ENCODE measurements around the gene RSF1. TPM values are rescaled to one million over a fixed set of nuclear protein-coding genes. Genes with fewer than 3 reads are reported as not detected.
"Not testable (repeated sequence)": the region's sequence is repeated elsewhere in the genome, so short reads cannot be mapped to it uniquely, and the experiment has no call there.

Gene RSF1, protein sequence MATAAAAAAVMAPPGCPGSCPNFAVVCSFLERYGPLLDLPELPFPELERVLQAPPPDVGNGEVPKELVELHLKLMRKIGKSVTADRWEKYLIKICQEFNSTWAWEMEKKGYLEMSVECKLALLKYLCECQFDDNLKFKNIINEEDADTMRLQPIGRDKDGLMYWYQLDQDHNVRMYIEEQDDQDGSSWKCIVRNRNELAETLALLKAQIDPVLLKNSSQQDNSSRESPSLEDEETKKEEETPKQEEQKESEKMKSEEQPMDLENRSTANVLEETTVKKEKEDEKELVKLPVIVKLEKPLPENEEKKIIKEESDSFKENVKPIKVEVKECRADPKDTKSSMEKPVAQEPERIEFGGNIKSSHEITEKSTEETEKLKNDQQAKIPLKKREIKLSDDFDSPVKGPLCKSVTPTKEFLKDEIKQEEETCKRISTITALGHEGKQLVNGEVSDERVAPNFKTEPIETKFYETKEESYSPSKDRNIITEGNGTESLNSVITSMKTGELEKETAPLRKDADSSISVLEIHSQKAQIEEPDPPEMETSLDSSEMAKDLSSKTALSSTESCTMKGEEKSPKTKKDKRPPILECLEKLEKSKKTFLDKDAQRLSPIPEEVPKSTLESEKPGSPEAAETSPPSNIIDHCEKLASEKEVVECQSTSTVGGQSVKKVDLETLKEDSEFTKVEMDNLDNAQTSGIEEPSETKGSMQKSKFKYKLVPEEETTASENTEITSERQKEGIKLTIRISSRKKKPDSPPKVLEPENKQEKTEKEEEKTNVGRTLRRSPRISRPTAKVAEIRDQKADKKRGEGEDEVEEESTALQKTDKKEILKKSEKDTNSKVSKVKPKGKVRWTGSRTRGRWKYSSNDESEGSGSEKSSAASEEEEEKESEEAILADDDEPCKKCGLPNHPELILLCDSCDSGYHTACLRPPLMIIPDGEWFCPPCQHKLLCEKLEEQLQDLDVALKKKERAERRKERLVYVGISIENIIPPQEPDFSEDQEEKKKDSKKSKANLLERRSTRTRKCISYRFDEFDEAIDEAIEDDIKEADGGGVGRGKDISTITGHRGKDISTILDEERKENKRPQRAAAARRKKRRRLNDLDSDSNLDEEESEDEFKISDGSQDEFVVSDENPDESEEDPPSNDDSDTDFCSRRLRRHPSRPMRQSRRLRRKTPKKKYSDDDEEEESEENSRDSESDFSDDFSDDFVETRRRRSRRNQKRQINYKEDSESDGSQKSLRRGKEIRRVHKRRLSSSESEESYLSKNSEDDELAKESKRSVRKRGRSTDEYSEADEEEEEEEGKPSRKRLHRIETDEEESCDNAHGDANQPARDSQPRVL (N-terminal part only)
- polyA plus RNA-seq (2013, experiment 1 of 4): 92.2 TPM
- 87.5 TPM for polyA plus RNA-seq (2013, experiment 2 of 4)
- polyA plus RNA-seq (2013, experiment 3 of 4): 65.2 TPM
- polyA plus RNA-seq (2013, experiment 4 of 4): 74.9 TPM

DNA sequence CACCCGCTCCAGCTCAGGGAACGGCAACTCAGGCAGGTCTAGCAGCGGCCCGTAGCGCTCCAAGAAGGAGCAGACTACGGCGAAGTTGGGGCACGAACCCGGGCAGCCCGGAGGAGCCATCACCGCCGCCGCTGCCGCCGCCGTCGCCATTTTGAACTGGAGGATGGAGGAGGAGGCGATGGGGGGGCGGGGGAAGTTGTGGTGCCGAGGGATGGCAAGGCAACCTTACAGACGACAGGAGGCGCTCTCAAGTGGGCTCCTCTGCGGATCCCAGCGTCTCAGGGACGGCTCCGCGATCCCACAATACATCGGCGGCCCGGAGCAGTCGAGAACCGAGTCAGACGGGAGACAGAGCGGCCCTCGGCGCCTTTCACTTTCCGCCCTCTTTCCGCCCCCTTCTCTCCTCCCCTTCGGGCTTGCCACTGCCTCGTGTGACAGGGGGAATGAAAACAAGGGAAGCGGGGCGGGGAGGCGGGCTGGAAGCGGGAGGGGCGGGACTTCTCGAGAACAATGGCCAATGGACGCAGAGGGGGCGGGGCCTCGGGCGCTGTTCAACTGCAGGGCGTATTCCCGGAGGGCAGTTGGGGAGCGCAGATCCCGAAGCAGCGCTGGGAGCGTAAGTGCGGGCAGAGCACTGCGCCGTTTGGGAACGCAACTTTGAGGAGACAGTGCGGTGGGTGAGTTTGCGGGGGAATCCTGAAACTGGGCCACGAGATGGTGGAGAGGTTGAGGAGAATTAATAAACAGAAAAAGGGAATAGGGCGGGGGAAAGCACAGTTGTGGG, at the start of gene RSF1, which contains the start of gene AAMDC:
Gene RSF1, minus strand, starts transcription at position 158 of the 784 bp plus-strand sequence. Its CDS starts 8 bp downstream, at position 150.
Gene AAMDC, plus strand, starts transcription at position 580 of the 784 bp plus-strand sequence. CDS start 21,353 bp downstream, outside the sequence.
- H3K27ac ChIP-seq (ENCODE audit: insufficient read depth, low read depth, low read length, poor library complexity, severe bottlenecking): peak within 1 kb of the TSS; percentile 90
- no peaks in the 10 kb centered on the region for H3K9me3 ChIP-seq (ENCODE audit: control insufficient read depth, low read length)
- 0 to 1% methylated on average over 64 of the region's 64 CpGs for WGBS, 2 experiments

DNA sequence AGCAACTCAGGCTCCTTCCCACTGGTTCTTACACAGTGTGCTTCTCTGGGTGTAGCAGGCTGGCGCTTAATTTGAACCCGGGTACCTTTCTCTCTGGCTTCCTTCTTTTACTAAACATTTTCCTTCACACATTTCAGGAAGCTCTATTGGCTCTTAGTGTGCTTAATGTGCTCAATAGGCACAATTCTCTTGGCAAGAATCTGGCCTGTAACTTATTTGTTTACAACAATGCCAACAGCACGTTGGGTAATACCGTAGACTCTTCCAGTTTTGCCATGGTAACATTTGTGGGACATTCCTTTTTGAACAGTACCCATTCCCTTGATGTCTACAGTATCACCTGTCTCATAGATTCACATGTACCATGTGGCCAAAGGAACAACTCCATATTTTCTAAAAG, 48.2 kb upstream of the RSF1 start:
- no peaks in the 10 kb centered on the region for H3K9me3 ChIP-seq (ENCODE audit: control insufficient read depth, low read length)
- no peaks in the 10 kb centered on the region for H3K36me3 ChIP-seq (ENCODE audit: control insufficient read depth, insufficient read depth, low read length)
- no peaks in the 10 kb centered on the region for H3K27me3 ChIP-seq (ENCODE audit: control insufficient read depth, insufficient read depth, low read length, poor library complexity, severe bottlenecking)
- H3K27ac ChIP-seq (ENCODE audit: insufficient read depth, low read depth, low read length, poor library complexity, severe bottlenecking): no peak overlapping the region
- H3K4me1 ChIP-seq (ENCODE audit: control insufficient read depth, insufficient read depth, low read length): no peaks in the 10 kb centered on the region
- no peak overlapping the region for H3K4me3 ChIP-seq (ENCODE audit: insufficient read depth, low read depth, low read length)
- 96 to 99% methylated on average over 4 of the region's 4 CpGs for WGBS, 2 experiments

More for the DNA sequence above, at the start of gene RSF1, which contains the start of gene AAMDC:
- Histone ChIP-seq H3K27me3 (ENCODE audit: control insufficient read depth, insufficient read depth, low read length, poor library complexity, severe bottlenecking) (no peaks in the 10 kb centered on the region), H3K36me3 (ENCODE audit: control insufficient read depth, insufficient read depth, low read length) (peaks cover 2% of the 10 kb centered on the region), H3K4me3 (ENCODE audit: insufficient read depth, low read depth, low read length) (peak within 1 kb of the TSS; percentile 99), H3K4me1 (ENCODE audit: control insufficient read depth, insufficient read depth, low read length) (peaks cover 6% of the 10 kb centered on the region)

DNA sequence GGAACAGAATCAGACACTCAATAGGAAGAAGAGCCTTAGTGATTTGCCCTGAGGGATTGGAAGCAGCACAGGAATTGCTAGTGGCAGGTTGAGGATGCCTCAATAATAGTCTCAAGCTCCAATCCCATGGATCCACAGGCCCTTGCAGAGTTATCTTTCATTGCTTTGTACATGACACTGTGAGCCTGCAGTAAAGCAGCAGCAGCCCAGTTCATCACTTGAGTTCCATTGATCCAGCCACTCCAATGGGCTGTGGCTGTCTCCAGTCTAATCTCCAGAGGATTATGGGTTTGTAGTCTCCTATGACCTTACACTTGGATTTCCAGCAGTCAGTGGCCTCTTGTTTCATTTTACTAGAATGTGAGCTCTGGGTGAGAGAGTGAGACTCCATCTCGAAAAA, 45.8 kb upstream of the RSF1 start:
- no CpG with 5 or more reads among the region's 1 CpG for WGBS, 2 experiments
- H3K27ac ChIP-seq (ENCODE audit: insufficient read depth, low read depth, low read length, poor library complexity, severe bottlenecking): no peak overlapping the region

DNA sequence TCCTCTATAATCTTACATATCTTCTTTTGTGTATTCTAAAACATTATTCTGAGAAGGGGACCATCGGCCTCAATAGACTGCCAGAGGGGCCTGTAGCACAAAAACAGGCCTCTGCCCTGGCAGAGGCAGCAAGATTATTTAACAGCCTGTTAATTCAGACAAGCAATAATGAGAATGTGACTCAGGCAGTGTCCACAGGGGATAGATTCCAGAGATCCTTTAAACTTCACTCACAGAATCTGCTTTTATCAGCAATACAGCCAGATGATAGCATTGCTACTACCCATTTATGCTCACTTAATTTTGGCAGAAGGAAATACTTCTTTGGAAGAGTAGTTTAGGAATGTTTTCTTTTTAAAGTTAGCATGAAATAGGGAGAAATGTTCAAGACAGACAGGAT, 45.3 kb upstream of the RSF1 start:
- H3K4me1 ChIP-seq (ENCODE audit: control insufficient read depth, insufficient read depth, low read length): no peaks in the 10 kb centered on the region
- H3K9me3 ChIP-seq (ENCODE audit: control insufficient read depth, low read length): no peaks in the 10 kb centered on the region
- H3K27ac ChIP-seq (ENCODE audit: insufficient read depth, low read depth, low read length, poor library complexity, severe bottlenecking): no peak overlapping the region
- no peaks in the 10 kb centered on the region for H3K36me3 ChIP-seq (ENCODE audit: control insufficient read depth, insufficient read depth, low read length)
- no peaks in the 10 kb centered on the region for H3K27me3 ChIP-seq (ENCODE audit: control insufficient read depth, insufficient read depth, low read length, poor library complexity, severe bottlenecking)
- WGBS, 2 experiments: 81 to 100% methylated on average over 1 of the region's 1 CpG
- H3K4me3 ChIP-seq (ENCODE audit: insufficient read depth, low read depth, low read length): no peak overlapping the region

More for the DNA sequence above, 45.8 kb upstream of the RSF1 start:
- Histone ChIP-seq H3K4me1 (ENCODE audit: control insufficient read depth, insufficient read depth, low read length) (no peaks in the 10 kb centered on the region), H3K9me3 (ENCODE audit: control insufficient read depth, low read length) (no peaks in the 10 kb centered on the region), H3K36me3 (ENCODE audit: control insufficient read depth, insufficient read depth, low read length) (no peaks in the 10 kb centered on the region), H3K27me3 (ENCODE audit: control insufficient read depth, insufficient read depth, low read length, poor library complexity, severe bottlenecking) (no peaks in the 10 kb centered on the region), H3K4me3 (ENCODE audit: insufficient read depth, low read depth, low read length) (no peak overlapping the region)

DNA sequence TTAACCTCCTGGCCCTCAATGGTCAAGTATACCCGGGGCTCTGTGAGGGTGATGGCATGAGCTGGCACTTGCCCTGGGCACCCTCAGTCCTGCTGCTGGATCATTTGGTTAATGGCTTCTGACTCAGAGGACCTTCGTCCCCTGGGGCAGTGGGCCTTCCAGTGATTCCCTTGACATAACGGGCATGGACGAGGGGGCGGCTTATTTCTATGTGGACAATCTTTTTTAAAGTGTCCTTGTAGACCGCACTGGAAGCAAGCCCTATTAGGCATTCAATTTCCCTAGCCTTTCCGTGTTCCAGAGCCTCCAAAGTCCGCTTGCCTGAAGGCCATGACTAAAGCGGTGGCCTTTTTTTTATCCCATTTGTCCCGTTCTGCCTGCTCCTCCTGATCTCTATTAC, 40.9 kb upstream of the RSF1 start:
- not testable (repeated sequence) for H3K27me3 ChIP-seq (ENCODE audit: control insufficient read depth, insufficient read depth, low read length, poor library complexity, severe bottlenecking); H3K36me3 ChIP-seq (ENCODE audit: control insufficient read depth, insufficient read depth, low read length)
- 95 to 97% methylated on average over 10 of the region's 10 CpGs for WGBS, 2 experiments

DNA sequence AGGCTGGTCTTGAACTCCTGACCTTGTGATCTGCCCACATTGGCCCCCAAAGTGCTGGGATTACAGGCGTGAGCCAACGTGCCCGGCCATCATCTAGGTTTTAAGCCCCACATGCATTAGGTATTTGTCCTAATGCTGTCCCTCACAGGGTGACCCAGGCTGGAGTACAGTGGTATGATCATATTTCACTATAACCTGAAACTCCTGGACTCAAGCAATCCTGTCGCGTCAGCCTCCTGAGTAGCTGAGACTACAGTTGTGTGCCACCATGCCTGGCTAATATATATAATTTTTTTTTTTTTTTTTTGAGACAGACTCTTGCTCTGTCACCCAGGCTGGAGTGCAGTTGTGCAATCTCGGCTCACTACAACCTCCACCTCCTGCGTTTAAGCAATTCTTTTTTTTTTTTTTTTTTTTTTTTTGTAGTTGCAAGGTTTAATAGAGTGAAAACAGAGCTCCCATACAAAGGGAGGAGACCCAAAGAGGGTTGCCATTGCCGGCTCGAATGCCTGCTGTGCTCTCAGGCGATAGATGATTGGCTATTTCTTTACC, 37.5 kb upstream of the RSF1 start:
- not testable (repeated sequence) for H3K27me3 ChIP-seq (ENCODE audit: control insufficient read depth, insufficient read depth, low read length, poor library complexity, severe bottlenecking); H3K4me3 ChIP-seq (ENCODE audit: insufficient read depth, low read depth, low read length); H3K4me1 ChIP-seq (ENCODE audit: control insufficient read depth, insufficient read depth, low read length); H3K27ac ChIP-seq (ENCODE audit: insufficient read depth, low read depth, low read length, poor library complexity, severe bottlenecking); H3K9me3 ChIP-seq (ENCODE audit: control insufficient read depth, low read length)
- peaks cover 26% of the 10 kb centered on the region for H3K36me3 ChIP-seq (ENCODE audit: control insufficient read depth, insufficient read depth, low read length)
- WGBS, 2 experiments: 83 to 92% methylated on average over 8 to 9 of the region's 10 CpGs

More for the DNA sequence above, 40.9 kb upstream of the RSF1 start:
- H3K4me1 ChIP-seq (ENCODE audit: control insufficient read depth, insufficient read depth, low read length); H3K9me3 ChIP-seq (ENCODE audit: control insufficient read depth, low read length); H3K27ac ChIP-seq (ENCODE audit: insufficient read depth, low read depth, low read length, poor library complexity, severe bottlenecking); H3K4me3 ChIP-seq (ENCODE audit: insufficient read depth, low read depth, low read length): not testable (repeated sequence)

DNA sequence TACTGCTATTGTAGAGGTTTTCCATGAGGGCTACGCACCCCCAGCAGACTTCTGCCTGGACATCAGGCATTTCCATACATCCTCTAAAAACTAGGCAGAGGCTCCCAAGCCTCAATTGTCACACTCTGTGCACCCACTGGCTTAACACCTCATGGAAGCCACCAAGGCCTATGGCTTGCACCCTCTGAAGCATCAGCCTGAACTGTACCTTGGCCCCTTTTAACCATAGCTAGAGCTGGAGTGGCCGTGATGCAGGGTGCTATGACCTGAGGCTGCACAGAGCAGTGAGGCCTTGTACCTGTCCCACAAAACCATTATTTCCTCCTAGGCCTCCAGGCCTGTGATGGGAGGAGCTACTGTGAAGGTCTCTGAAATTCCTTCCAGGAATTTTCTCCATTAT, 34.3 kb upstream of the RSF1 start:
- Histone ChIP-seq H3K4me3 (ENCODE audit: insufficient read depth, low read depth, low read length) (no peak overlapping the region), H3K4me1 (ENCODE audit: control insufficient read depth, insufficient read depth, low read length) (no peaks in the 10 kb centered on the region), H3K36me3 (ENCODE audit: control insufficient read depth, insufficient read depth, low read length) (peaks cover 29% of the 10 kb centered on the region), H3K27ac (ENCODE audit: insufficient read depth, low read depth, low read length, poor library complexity, severe bottlenecking) (no peak overlapping the region), H3K9me3 (ENCODE audit: control insufficient read depth, low read length) (peaks cover 9% of the 10 kb centered on the region), H3K27me3 (ENCODE audit: control insufficient read depth, insufficient read depth, low read length, poor library complexity, severe bottlenecking) (no peaks in the 10 kb centered on the region)
- WGBS, 2 experiments: 94 to 100% methylated on average over 2 of the region's 2 CpGs

DNA sequence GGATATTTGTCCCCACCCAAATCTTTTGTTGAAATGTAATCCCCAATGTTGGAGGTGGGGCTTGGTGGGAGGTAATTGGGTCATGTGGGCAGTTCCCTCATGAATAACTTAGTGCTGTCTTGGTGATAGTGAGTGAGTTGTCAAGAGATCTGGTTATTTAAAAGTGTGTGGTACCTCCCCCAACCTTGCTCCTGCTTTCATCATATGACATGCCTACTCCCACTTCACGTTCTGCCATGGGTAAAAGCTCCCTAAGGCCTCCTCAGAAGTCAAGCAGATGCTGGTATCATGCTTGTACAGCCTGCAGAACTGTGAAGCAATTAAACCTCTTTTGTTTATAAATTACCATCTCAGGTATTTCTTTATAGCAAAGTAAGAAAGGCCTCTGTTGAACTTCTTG, 31.0 kb upstream of the RSF1 start:
- Histone ChIP-seq H3K9me3 (ENCODE audit: control insufficient read depth, low read length) (peaks cover 9% of the 10 kb centered on the region), H3K4me3 (ENCODE audit: insufficient read depth, low read depth, low read length) (no peak overlapping the region), H3K27ac (ENCODE audit: insufficient read depth, low read depth, low read length, poor library complexity, severe bottlenecking) (no peak overlapping the region), H3K36me3 (ENCODE audit: control insufficient read depth, insufficient read depth, low read length) (peaks cover 24% of the 10 kb centered on the region), H3K4me1 (ENCODE audit: control insufficient read depth, insufficient read depth, low read length) (no peaks in the 10 kb centered on the region), H3K27me3 (ENCODE audit: control insufficient read depth, insufficient read depth, low read length, poor library complexity, severe bottlenecking) (no peaks in the 10 kb centered on the region)
- WGBS, 2 experiments: 81 to 100% methylated on average over 1 of the region's 1 CpG

DNA sequence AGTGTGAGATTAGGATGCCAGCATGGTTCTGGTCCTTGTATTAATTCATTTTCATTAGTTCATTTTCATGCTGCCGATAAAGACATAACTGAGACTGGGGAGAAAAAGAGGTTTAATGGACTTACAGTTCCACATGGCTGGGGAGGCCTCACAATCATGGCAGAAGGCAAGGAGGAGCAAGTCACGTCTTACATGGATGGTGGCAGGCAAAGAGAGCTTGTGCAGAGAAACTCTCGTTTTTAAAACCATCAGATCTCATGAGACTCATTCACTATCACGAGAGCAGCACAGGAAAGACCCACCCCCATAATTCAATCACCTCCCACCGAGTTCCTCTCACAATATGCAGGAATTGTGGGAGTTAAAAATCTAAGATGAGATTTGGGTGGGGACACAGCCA, 23.2 kb upstream of the RSF1 start:
- not testable (repeated sequence) for H3K27ac ChIP-seq (ENCODE audit: insufficient read depth, low read depth, low read length, poor library complexity, severe bottlenecking); H3K27me3 ChIP-seq (ENCODE audit: control insufficient read depth, insufficient read depth, low read length, poor library complexity, severe bottlenecking); H3K9me3 ChIP-seq (ENCODE audit: control insufficient read depth, low read length); H3K4me1 ChIP-seq (ENCODE audit: control insufficient read depth, insufficient read depth, low read length); H3K4me3 ChIP-seq (ENCODE audit: insufficient read depth, low read depth, low read length)
- H3K36me3 ChIP-seq (ENCODE audit: control insufficient read depth, insufficient read depth, low read length): peaks cover 12% of the 10 kb centered on the region
- 89 to 90% methylated on average over 4 of the region's 5 CpGs for WGBS, 2 experiments

Measured in ectodermal cell (in vitro differentiated cells).